Glomerular endothelial cell (primary cell): ENCODE measurements around the gene SHISA9. TPM values are rescaled to one million over a fixed set of nuclear protein-coding genes. Genes with fewer than 3 reads are reported as not detected.
"Not testable (repeated sequence)": the region's sequence is repeated elsewhere in the genome, so short reads cannot be mapped to it uniquely, and the experiment has no call there.

Experiments used
- DNase-seq: peaks from one replicate; pipeline ENCODE4 v3.0.0-alpha.2; 2011; ENCODE audit warnings: low read depth, low spot score; ENCODE audit errors: extremely low read depth
- total RNA-seq: library from RNA; depleted of rRNA; stranded (reverse); fragments of >200 nt; gene quantifications from 2 replicates; pipeline ENCODE4 v1.2.3, GENCODE V29; 2015

Gene SHISA9
- total RNA-seq, result 0.47 and 1.8 TPM in 2 replicates

DNA sequence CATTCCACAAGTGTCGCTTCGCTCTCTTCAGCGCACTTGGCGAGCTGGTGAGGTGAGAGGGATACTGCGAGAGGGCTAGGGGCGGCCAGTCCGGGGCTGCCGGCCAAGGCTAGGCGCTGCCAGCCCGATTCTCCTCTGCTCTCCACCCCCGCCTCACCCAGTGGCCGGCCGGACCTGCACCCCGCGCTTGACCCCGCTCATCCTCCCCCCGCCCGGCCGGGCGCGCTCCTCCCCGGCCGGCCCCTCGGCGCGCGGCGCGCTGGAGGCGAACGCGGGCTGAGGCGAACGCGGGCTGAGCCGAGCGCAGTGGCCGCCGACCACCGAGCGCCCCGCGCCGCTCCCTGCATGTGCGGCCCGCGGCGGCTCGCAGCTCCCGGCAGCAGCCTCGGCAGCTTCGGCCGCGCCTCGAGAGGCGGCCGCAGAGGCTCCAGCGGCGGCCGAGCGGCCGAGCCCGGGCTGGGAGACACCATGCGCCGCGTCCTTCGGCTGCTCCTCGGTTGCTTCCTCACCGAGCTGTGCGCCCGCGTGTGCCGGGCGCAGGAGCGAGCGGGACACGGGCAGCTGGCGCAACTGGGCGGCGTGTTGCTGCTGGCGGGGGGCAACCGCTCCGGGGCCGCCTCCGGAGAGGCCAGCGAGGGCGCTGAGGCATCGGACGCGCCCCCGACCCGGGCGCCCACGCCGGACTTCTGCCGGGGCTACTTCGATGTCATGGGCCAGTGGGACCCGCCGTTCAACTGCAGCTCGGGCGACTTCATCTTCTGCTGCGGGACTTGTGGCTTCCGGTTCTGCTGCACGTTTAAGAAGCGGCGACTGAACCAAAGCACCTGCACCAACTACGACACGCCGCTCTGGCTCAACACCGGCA, at the start of gene SHISA9:
SHISA9 (plus strand) TSS at position 2 of the 865 bp plus-strand sequence.
- no peak for DNase-seq

DNA sequence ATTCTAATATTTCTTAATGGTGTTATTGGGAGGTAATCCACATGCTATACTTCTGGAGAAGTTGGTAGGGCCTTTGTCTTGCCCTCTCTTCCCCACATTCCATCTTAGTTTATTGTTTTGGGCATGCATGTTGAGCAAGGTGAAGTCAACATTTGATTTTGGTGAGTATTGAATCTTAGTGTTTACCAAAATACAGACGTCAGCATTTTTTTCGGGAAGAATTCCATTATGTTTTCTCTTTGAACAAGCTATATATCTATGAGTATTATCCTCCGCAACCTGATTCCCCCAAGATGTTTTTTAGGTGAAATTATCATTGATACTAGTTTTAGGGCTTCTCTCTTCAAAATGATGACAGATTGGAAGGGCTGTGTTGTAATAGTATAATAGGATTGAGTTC, 47.4 kb upstream of the SHISA9 start:
- no peak for DNase-seq

DNA sequence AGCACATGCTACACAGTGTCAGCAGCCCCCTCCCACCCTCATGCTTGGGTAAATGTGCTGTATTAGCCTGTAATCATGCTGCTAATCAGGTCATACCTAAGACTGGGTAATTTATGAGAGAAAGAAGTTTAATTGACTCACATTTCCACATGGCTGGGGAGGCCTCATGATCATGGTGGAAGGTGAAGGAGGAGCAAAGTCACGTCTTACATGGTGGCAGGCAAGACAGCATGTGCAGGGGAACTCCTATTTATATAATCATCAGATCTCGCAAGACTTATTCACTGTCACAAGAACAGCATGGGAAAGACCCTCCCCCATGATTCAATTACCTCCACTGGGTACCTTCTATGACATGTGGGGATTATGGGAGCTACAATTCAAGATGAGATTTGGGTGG, 44.0 kb upstream of the SHISA9 start:
- DNase-seq, result not testable (repeated sequence)

DNA sequence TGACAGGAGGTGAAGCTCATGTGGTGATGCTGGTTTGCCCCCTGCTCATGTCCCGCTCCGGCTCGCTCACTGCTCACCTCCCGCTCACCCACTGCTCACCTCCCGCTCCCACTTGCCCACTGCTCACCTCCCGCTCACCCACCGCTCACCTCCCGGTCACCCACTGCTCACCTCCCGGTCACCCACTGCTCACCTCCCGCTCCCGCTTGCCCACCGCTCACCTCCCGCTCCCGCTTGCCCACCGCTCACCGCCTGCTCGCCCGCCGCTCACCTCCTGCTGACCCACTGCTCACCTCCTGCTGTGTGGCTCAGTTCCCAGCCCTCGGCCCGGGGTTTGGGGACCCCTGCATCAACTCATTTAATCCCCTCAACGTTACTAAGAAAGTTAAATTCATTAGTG, 39.1 kb upstream of the SHISA9 start:
- DNase-seq, result no peak

DNA sequence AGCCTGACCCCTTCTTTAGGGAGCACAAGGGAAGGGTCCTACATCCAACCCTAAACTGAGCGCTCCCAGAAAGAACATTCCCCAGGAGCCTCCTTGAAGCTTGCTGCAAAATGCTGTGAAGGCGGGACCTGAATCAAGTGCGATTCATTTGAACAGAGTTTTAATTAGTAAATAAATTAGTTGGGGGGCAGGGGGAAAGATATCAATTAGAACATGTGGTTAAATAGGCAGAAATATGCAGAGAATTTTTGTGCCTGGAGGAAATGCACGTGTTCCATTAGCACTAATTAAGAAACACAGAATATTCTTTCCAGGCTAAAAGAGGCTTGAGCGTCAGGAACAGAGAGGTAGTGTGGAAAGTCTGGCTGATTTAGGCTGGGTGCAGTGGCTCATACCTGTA, 38.5 kb upstream of the SHISA9 start:
- DNase-seq, result no peak

DNA sequence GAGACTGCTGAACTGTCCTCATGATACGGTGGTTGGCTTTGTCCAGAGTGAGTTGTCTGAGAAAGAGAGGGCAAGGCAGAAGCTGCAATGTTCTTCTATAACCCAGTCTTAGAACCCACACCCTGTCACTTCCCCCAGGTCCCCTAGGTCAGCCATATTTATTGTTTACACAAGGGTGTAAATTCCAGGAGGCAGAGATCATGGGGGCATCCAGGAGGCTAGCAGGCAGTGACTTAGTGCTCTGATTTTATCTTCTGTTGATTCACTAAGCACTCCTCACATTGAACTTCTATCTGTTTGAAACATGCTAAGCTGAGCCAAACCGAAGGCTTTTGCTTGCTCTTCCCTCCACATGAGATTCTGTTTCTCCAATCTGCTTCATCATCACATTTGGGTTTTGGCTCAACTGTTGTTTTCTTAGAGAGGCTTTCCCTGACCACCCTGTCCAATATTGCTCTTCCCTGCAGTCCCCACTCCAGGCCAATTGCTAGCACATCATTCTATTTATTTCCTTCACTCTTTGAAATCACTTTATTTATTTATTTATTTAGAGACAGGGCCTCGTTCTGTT, 34.3 kb upstream of the SHISA9 start:
- DNase-seq, result no peak

DNA sequence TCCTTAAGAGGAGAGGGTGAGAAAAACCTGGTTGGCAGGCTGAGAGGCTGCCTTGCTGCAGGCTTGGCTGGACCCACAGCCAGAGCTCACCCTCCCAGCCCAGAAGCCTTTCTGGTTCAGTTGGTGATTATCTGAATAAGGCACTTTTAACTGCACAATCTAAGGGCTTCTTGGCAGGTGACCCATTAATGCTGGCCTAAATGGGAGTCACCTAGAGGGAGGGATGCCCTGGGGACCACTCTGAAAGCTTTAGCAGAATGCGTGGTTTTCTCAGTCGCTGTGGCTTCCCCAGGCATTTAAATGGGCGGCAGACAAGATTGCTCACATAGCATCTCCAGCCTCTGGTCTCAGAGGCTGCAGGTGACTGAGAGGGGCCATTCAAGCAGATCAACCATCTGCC, 33.2 kb upstream of the SHISA9 start:
- DNase-seq, result no peak

DNA sequence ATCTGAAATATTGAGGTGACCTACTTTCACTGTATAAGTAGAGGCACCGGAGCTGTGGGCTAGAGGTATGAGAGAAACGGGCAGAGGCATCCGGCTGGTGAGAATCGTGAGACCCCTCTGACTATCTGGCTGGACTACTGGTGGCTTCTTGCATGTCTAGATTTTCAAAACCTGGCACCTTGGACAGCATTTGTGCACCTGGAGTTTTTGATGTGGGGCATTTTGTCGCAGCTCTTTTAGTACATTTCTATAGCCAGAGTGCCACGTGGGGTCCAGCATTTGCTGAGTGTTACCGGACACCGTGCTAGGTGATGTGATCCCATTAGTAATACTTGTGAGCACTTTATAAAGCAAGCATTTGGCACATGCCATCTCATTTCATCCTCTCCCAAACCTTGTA, 32.6 kb upstream of the SHISA9 start:
- no peak for DNase-seq

DNA sequence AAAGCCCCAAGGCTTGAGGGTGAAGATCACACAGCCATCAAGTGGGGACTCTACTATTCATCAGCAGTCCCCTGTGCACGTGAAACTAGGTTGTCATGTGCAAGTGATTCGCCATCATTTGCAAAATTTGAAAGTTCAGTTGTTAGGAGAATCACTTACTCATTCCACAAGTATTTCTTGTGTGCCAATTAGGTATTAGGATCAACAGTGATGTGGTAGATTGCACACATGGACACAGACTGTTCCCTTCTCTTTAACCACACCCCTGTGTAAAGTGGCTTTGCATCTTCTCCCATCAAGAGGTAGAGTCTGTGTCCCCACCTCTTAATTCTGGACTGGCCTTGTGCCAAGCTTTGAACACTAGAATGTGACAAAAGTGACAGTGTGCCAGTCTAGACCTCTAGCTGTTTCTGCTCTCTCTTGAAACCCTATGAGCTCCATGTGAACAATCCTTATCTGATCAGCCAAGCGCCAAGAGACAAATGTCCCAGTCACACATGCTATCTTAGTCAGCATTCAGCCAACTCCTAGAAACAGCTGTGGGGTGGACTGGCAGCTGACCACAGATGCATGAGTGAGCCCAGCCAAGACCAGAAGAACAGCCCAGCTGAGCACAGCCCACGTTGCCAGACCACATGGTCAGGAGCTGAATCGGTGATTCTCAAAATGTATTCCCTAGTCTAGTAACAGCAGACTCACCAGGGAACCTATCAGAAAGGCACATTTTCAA, 31.5 kb upstream of the SHISA9 start:
- no peak for DNase-seq

DNA sequence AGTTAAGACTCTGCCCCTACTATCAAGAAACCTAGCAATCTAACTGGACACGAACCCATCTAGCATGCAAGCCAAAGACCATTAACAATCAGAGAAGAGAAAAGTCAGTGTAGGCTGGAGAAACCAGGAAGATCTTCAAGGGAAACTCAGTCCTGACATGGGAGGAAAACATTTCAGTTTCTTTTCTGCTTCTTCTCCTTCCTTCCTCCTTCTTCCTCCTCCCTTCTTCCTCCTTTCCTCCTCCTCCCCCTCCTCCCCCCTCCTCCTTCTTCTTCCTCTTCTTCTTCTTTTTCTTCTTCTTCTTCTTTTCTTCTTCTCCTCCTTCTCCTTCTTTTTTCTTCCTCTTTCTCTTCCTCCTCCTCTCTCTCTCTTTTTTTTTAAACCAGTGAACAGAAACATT, 29.6 kb upstream of the SHISA9 start:
- DNase-seq, result no peak

DNA sequence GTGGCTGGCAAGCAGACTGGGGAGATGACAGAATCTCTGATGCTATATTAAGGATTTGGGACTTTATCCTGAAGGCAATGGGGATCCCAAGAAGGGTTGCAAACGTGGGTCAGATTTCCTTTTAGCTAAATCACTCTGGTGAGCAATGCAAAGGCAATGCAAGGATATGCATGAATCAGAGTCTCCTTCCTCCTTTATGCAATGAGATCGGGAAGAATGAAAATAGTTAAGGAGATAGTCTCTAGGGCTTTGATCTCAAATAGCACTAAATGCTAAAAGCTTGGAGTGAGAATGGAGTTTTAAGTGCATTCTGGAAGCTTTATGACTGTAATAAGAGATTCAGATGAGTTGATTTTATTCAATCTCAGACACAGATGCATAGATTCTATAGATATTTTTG, 27.2 kb upstream of the SHISA9 start:
- DNase-seq, result peak; percentile 16

DNA sequence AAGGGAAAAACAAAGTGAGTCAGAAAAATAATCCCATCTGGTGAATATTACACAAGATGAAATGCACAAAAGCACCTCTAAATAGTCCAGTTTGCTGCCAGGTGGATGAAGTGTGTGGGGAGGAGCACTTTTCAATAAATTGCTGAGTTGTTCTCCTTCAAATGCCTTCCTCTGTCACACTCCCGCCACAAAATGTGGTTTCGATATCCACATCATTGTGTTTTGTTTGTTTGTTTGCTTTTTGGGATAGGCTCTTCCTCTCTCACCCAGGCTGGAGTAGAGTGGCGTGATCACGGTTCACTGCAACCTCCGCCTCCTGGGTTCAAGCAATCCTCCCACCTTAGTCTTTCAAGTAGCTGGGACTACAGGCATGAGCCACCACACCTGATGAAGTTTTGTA, 24.6 kb upstream of the SHISA9 start:
- no peak for DNase-seq

DNA sequence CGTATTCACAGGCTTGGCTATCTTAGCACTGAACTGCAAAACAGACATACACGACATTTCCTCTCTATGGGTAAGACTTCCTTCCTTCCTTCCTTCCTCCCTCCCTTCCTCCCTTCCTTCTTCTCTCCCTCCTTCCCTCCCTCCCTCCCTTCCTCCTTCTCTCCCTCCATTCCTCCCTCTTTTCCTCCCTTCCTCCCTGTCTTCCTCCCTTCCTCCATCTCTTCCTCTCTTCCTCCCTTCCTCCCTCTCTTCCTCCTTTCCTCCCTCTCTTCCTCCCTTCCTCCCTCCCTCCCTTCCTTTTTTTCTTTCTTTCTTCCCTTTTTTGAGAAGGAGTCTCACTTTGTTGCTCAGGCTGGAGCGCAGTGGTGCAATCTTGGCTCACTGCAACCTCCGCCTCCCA, 22.4 kb upstream of the SHISA9 start:
- no peak for DNase-seq

DNA sequence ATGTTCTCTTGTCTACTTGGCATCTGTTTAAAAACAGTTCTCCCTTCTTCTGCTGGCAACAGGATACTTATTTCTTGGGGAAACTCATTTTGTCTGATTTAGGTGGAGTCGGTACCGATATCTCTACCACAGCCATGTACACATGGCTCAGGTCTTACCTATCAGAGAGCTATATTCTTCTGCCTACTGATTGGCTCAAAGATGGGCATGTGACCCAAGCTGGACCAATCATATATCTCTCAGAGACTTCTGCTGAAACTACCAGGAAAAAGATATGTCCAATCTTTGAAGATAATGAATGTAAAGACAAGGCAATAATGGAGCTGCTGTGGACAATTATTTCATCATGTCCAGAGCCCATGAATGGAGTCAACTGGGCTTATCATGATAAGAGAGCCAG, 21.6 kb upstream of the SHISA9 start:
- DNase-seq, result no peak

DNA sequence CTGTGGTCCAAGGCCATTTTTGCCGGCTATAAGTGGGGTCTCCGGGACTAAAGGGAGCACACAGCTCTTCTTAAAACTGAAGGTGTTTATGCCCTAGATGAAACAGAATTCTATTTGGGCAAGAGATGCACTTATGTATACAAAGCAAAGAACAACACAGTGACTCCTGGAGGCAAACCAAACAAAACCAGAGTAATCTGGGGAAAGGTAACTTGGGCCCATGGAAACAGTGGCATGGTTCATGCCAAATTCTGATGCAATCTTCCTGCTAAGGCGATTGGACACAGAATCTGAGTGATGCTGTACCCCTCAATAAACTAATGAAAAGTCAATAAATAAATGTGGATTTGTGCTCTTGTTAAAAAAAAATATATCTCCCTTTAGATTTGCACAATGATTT, 20.2 kb upstream of the SHISA9 start:
- DNase-seq, result no peak

DNA sequence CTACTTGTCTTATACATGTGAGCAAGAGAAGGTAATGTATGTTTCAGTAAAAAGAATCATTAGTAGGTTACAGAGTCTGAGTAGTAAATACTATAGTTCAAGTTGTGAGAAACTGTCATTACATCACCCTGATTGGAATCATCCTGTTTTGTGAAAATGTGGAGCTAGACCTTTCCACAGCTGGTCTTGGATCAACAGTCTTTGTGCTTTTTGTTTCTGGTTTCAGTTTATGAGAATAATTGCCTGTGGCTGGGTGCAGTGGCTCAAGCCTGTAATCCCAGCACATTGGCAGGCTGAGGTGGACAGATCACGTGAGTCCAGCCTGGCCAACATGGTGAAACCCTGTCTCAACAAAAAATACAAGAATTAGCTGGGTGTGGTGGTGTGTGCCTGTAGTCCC, 19.7 kb upstream of the SHISA9 start:
- no peak for DNase-seq

DNA sequence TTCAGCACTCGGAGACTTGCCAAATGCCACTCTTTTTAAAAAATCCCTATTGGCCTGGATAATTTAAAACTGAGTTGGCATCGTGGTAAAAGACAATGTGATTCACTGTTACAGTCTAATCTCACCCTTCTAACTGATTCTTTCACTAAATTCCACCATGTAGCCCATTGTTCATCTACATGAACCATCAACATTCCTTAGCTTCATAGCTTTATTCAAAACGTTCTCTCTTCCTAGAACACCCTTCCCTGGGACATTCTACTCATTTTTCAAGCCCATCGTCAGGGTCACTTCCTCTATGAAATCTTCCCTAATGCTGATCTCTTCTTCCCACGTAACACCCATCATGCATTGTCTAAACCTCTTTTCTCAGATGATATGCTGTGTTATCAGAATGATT, 15.7 kb upstream of the SHISA9 start:
- DNase-seq, result no peak

DNA sequence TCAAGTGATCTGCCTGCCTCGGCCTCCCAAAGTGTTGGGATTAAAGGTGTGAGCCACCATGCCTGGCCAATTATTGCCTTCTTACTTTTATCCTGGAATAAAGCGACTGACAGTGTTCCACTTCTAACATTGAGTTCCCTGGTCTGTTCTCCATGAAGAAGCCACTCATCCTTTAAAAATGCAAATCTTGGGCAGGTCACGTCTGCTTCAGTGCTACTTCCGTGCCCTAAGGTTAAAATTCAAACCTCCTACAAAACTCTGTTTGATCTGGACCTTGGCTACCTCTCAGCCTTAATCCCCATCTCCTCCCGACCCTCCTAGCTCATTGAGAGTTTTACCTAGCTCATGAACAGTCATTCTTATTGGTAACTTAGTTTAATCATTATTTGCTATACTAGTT, 9.6 kb upstream of the SHISA9 start:
- DNase-seq, result no peak

DNA sequence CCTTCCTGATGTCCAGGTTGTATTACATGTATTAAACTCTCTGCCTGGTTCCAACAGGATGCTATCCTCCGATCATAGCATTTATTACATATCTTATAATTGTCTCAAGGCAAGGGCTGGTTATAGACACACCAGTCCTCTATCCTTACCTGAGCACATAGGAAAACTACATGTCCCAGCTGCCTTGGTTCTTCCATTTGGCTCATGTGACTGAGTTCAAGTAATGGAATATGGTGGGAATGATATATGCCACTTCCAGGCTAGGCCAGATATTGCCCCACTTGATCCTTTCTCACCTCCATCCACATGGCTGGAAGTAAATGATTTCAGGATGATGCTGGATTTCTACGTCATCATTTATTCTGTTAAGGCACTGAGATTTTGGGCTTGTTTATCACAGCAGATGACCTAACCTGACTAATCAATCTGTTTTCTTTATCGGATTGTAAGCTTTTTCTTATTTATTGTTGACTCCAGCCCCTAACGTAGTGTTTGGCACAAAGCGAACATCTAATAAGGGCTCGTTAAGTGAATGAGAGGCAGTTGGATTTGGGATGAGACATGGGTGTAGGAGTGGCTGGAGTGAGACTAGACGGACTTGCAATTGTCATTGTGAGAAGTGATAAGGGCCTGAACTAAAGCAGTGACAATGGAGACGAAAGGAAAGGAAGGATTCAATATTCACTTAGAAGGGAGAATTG, 8.2 kb upstream of the SHISA9 start:
- no peak for DNase-seq

DNA sequence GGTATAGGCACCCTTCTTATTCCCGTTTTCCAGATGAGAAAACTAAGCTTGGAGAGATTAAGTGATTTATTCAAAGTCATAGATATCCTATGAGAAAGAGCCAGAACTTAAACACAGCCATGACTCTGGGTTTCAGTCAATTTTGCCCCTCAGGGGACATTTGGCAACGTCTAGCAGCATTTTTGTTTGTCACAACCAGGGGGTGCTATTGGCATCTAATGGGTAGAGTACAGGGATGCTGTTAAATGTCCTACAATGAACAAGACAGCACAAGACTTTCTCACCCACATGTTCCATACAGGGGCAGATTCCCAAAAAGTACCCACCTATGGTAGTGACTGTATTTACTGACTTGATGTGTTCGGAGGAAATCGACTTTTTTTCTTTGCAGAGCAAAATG, 4.8 kb upstream of the SHISA9 start:
- peak; percentile 7 for DNase-seq

DNA sequence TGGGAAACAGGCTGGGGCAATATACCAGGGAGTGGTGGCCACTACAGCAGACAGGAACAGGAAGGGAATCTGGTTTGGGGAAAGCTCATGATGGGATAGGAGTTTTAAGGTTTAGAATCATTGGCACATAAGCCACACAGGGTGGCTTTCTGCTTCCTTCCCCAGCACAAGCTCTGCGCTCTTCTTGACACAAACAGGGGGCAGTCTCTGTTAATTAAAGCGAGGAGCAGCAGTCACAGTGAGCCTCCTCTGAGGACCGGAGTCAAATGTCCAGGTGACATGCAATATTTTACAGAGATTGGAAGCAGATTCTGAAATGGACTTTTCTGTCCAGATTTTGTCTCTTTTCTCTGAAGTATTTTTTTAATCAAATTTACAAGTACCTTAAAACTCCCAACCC, 2.8 kb upstream of the SHISA9 start:
- no peak for DNase-seq
